ENCODE measurements around the gene EPAS1.

Gene EPAS1

DNA sequence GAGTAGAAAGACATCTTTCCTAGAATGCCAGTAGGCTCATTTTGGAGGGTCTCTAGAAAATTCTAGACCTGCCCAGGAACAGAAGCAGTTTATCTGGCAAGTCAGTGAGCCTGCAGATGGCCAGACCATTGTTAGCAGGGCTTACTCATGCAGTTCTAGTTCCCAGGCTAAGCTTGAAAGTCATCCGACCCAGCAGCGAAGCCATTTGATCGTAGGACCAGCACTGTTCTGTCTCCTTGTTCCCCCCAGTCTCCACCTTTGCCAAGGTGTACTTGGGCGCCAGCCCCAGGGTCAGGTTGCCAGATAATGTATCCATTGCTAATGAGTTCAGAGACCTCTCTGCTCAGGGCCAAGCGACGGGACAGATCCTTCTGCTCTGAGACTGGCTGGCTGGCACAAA, 70.1 kb downstream of the EPAS1 start:
- DNase-seq: peak; percentile 9

DNA sequence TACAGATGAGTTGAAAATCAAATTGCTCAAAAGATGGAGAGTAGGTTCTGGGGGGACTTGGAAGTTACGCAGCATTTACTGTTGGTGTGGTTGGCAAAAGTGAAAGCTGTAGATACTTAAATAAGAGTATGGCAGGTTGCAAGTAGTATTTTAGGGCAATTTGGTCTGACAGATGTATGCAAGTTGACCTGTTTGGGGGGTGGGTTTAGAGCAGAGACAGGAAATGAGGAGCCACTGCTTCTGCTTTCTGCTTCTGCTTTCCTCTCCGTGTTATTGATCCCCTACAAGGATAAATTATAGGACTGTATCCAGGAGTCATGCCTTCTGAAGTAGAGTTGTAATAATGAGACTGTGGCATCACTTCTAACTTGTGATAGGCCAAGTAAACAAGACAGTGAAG, 71.2 kb downstream of the EPAS1 start:
- no peak for DNase-seq

DNA sequence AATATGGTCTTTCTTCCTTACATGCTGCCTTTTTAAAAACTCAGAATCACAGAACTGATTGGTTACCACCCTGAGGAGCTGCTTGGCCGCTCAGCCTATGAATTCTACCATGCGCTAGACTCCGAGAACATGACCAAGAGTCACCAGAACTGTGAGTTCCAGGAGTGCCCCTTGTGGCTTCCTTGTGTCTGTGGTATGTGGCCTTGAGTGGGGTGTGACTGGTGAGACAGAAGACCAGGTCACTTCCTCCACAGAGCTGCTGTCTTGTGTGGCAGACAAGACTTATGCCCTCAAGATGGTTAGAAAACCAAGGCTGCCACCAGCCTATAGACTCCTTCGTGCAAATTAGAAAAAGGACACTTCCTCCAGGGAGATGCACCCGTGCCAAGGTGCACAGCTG, 72.6 kb downstream of the EPAS1 start:
- DNase-seq: no peak

DNA sequence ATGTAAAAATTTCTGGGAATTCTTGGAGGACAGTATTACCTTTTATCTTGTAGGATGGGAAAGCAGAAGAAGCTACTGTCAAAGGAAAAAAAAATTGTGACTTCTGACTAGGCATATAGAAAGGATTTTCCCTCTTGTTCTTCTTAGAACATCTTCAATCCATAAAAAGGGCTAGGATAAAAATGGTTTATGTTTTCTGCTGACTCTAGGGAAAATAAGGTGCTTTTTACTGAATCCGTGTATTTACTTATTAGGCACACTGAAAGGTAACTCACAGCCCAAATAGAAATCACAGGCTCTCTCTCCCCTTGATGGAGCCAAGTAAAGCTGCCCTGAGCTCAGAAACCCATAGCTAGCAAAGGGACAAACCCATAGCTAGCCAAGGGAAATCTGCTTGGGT, 74.6 kb downstream of the EPAS1 start:
- DNase-seq: no peak

DNA sequence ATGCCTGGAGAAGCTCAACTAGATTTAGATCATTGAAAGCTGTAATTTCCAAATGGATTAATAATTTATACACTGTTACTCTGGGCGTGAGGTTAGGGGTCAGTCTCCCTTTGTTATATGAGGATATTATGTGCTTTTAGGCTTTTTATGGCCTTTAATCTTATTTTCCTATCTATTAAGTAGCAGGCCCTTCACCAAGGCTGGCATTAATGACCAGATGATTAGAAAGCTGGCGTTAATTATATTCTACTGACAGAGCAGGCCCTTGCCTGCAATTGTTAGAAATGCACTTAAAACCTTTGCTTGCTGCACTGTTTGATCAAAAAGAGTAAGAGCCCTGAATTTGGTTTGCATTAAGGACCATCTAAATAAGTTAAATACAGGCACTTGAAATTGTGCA, 75.3 kb downstream of the EPAS1 start:
- DNase-seq: no peak

DNA sequence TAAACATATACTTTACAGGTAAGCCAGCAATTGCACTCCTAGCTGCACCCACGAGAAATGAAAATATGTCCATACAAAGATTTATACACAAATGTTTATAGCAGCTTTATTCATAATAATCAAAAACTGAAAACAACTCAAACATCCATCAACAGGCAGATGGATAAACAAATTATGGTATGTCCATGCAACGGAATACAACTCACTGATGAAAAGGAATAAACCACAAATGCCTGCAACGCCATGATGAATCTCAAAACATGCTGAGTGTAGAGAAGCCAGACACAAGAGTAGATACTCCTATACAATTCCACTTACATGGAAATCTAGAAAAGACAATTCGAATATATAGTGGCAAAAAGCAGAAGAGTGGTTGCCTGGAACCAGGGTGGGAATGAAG, 76.0 kb downstream of the EPAS1 start:
- no peak for DNase-seq

DNA sequence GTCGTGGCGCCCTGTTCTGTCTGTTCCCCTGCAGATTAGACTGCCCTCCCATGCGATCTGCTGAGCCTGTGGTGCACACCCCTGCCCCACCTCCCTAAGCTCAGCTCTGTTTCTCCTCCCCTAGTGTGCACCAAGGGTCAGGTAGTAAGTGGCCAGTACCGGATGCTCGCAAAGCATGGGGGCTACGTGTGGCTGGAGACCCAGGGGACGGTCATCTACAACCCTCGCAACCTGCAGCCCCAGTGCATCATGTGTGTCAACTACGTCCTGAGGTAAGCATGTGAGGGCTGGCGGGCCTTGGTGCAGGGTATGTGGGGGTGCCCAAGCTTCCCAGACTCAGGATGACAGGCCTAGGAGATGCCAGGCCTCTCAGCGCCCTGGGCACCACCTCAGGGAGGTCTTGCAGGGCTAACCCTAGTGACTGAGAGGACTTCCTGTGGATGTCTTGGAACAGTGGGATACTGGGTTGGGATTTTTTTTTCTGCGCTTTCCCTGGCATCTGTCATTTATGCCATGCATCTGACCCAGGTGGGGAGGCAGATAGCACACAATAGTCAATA, 78.4 kb downstream of the EPAS1 start:
- DNase-seq: no peak

DNA sequence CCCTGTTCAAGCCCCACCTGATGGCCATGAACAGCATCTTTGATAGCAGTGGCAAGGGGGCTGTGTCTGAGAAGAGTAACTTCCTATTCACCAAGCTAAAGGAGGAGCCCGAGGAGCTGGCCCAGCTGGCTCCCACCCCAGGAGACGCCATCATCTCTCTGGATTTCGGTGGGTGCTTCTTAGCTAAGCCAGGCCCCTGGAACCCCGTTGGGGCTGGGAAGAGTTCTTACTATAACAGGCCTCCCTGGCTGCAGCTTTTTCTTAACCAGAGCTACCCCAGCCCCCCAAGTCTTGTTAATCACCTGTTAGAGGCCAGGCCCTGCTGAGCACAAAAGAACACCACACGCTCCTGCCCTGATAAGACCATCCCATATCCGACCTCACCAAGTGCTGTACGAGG, 79.4 kb downstream of the EPAS1 start:
- DNase-seq: no peak

DNA sequence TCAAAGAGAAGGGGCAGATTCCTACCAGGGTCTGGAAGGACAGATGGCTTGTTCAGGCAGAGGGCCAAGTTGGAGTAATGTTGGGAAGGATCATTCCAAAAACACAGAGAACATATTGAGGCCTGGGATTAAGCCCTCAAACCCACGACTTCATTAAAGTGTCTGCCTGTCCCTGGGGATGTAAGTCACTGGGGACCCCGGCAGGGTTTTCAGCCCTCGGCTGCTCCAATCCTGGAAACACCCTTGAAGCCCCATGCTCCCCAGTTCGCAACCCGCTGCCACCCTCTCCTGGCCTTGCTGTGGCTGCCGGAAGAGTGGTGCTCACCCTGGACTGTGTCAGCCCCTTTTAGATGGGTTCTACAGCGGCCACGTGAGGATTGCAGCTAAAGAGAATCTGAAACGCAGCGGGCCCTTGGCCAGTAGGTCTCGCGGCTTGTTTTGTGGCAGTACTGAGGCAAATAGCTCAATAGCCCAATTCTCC, 79.9 kb downstream of the EPAS1 start:
- peak; percentile 95 for DNase-seq

DNA sequence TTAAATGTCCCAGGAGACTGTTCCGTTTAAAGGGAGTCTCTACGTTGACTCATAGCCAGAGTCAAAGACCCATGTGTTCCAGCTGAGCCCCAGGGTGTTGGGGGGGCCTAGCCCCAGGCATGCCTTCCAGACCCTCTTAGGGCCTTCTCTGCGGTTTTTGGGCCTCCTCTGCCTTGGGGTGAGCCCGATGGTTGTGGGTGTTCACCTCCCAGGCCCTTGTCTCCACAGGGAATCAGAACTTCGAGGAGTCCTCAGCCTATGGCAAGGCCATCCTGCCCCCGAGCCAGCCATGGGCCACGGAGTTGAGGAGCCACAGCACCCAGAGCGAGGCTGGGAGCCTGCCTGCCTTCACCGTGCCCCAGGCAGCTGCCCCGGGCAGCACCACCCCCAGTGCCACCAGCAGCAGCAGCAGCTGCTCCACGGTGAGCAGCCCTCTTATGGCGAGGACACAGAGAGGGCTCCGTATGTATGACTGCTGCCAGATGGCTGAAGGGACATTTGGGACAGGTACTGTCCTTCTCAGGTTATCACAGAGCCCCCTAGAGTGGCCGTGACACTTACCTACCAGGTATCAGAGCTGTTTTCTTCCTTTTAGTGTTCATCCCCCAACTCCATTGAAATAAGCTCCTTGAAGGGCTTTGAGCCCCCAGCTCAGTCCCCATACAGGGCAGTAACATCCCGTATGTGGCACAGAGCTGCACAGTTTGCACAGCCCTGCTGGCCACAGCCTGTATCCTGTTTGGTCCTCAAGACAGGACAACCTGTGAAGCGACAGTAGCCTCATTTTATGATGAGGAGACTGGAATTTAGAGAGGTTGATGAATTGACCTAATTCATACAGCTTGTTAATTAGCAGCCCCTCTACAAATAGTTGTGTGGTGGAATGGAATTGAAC, 80.7 kb downstream of the EPAS1 start:
- peak; percentile 33 for DNase-seq

DNA sequence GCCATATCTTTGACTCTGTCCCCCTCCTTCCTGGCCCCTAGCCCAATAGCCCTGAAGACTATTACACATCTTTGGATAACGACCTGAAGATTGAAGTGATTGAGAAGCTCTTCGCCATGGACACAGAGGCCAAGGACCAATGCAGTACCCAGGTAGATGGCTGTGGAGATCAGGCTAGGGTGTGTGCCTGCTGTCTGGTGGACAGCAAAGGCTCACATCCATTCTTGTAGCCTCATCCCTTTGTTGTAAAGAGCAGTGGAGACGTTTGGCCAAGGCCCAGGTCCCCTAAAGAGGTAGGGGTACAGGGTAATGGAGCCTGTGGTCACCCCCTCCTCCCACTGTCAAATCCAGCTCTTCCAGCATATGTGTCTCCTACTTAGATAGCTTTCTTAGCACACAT, 81.4 kb downstream of the EPAS1 start:
- DNase-seq: no peak

DNA sequence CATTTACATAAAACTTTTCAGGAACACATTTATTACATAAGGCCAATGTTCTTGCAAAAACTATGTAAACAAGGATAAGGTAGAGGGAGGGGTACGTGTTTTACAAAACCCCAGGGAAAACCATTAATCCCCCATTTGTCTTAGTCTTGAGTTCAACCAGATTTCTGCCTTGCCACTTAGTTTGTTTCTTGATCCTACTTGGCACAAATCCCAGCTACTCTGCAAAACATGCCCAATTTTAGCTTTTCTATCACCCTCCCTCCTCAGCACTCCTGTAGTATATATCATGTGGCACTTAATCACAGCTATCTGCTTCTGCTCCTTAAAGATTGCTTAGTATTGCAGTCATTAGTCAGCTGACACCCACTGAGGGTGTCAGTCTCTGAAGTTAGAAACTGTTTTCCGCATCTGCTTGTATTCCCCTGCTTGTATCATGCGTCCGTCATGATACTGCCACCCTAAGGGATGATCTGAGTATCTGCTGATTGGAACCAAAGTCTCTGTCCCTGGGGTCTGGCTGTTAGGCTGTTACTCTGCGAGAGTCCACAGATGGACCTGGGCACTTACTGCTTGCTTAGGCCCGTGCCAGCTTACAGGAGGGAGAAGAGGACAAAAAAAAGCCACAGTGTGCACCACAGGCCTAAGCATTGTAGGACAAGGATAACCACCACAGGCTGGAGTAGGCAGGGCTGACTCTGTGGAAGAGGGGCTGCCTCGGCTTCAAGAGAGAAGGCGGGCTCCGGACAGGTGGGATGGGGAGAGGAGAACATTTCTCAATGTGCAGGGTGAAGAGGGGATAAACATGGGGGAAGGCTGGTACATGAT, 82.2 kb downstream of the EPAS1 start:
- peak; percentile 30 for DNase-seq

DNA sequence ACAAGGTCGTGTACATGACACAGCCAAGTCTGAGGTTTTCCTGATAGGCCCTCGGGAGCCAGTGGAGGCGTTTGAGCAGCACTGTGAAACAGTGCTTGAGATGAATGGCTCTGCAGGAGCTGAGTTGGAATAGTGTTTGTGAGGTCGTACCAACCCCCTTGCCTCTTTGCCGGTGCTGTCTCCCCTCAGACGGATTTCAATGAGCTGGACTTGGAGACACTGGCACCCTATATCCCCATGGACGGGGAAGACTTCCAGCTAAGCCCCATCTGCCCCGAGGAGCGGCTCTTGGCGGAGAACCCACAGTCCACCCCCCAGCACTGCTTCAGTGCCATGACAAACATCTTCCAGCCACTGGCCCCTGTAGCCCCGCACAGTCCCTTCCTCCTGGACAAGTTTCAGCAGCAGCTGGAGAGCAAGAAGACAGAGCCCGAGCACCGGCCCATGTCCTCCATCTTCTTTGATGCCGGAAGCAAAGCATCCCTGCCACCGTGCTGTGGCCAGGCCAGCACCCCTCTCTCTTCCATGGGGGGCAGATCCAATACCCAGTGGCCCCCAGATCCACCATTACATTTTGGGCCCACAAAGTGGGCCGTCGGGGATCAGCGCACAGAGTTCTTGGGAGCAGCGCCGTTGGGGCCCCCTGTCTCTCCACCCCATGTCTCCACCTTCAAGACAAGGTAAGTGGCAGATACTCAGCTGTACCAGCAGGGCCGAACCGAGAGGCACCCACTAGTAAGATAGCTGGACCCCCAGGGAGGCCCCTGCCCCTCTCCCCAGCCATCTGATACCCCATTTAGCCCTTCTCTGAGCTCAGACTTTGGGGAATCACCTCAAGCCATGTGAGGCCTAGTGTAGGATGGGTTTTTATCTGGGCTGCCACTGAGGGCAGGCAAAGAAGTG, 83.1 kb downstream of the EPAS1 start:
- no peak for DNase-seq

DNA sequence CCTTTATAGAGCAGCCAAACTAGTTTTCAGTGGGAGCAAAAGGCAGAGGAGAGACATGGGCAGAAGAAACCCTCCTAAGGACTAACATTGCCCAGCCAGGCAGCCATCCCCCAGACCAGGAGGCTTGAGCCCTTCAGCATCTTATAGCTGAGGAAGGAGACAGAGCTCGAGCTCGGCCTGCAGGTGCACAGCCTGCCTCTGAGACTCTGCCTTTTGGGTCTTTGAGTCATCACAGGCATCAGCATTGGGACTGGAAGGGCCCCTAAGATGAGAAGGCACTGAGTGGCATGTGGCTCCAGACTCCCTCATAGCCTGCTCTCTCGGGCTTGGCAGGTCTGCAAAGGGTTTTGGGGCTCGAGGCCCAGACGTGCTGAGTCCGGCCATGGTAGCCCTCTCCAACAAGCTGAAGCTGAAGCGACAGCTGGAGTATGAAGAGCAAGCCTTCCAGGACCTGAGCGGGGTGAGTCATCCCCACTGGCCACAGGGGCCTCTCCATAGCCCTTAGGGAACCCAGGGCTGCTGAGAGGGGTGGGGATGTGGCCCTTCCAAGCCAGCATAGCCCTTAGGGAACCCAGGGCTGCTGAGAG, 84.1 kb downstream of the EPAS1 start:
- no peak for DNase-seq

DNA sequence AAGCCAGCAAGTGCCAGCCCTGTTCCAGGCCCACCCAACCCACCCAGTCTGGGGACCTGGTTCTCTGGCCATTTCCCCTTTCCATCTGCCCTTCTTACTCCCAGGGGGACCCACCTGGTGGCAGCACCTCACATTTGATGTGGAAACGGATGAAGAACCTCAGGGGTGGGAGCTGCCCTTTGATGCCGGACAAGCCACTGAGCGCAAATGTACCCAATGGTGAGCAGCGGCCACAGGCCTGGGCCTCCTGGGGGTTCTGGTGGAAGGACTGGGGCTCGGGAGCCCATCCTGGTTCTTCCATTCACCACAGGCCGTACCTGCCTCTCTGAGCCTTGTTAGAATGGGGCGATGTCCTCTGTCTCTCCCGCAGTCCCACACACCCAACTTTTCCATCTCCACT, 84.7 kb downstream of the EPAS1 start:
- DNase-seq: no peak

DNA sequence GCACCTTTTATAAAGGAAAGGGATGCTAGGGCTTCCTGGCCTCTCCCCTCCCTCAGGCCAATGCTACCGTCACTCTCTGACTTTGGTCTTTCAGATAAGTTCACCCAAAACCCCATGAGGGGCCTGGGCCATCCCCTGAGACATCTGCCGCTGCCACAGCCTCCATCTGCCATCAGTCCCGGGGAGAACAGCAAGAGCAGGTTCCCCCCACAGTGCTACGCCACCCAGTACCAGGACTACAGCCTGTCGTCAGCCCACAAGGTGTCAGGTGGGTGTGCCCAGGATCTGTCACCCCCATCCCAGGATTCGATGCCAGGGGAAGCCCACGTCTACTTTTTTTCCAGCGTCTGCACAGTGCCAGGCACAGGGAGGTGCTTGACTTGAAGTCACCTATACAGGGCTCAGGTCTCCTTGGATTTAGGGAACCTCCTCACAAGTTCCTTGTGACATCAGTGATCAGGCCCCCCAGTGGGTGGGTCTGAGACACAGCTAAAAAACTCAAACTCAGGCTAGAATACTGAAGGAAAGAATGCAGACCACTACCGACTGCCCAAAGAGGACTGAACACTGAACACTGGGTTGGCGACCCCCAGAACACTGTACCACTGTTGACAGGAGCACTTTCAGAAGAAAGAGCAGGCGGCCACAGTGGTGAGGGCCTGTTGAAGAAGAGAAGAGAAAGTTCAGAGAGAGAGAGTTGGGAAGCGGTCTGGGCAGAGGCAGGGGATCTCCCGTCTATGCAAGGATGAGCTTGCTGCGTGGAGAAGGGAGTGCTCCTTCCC, 85.3 kb downstream of the EPAS1 start:
- DNase-seq: no peak

DNA sequence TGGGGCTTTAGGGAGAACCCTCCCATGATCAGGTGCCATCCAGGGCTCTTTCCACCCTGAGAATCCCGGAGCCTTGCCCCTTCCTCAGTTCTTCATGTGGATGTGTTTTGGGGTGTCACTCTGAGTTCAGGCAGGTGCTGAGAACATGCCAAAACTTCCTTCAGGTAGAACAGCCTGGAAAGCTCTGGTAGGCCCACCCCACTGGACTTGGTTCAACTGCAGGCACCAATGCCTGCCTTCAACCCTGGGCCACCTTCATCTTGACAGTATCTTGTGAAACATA, 85.8 kb downstream of the EPAS1 start:
- DNase-seq: no peak

DNA sequence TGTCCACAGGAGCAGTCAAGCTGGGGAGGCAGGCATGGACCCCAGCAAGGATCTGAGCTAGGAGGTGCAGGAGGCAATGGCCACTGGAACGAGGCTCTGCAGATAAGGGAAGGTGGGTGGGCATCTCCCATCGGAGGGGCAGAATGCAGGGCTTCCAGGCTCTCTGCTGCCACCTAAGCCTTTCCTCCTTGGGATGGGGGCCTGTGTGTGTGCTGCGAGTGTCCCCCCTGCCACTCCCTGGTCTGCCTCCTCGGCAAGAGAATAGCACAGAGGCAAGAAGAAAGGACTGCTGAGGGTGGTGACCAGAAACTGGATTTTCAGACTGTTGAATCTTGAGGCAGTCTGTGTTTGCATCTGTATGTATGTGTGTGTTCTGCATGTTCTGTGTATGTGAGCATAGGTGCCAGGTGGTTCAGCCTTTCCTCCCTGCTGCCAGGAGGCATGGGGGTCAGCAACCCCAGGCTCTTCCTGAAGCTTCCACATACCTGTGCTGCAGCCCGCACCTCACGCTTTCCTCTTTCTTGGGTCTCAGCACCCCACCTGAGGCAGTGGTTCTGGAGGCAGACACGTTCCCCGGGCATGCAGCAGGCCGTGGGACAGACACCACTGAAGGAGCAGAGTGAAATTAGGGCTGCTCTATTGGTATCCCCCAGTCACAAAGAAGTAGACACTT, 86.7 kb downstream of the EPAS1 start:
- DNase-seq: no peak

DNA sequence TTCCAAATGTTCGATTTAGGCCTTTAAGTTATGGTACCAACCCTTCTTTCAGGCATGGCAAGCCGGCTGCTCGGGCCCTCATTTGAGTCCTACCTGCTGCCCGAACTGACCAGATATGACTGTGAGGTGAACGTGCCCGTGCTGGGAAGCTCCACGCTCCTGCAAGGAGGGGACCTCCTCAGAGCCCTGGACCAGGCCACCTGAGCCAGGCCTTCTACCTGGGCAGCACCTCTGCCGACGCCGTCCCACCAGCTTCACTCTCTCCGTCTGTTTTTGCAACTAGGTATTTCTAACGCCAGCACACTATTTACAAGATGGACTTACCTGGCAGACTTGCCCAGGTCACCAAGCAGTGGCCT, 87.2 kb downstream of the EPAS1 start:
- no peak for DNase-seq

DNA sequence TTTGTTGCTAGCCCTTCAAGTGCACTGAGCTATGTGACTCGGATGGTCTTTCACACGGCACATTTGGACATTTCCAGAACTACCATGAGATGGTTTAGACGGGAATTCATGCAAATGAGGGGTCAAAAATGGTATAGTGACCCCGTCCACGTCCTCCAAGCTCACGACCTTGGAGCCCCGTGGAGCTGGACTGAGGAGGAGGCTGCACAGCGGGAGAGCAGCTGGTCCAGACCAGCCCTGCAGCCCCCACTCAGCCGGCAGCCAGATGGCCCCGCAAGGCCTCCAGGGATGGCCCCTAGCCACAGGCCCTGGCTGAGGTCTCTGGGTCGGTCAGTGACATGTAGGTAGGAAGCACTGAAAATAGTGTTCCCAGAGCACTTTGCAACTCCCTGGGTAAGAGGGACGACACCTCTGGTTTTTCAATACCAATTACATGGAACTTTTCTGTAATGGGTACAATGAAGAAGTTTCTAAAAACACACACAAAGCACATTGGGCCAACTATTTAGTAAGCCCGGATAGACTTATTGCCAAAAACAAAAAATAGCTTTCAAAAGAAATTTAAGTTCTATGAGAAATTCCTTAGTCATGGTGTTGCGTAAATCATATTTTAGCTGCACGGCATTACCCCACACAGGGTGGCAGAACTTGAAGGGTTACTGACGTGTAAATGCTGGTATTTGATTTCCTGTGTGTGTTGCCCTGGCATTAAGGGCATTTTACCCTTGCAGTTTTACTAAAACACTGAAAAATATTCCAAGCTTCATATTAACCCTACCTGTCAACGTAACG, 88.8 kb downstream of the EPAS1 start:
- no peak for DNase-seq

Data from NCI-H1694 treated with DMSO at 0.1 percent for 48 hours (cell line).